Neural crest cell (in vitro differentiated cells): ENCODE measurements around the gene PIK3C2G. TPM values are rescaled to one million over a fixed set of nuclear protein-coding genes. Genes with fewer than 3 reads are reported as not detected.

Source experiments
- DNase-seq: peaks from one replicate; pipeline ENCODE4 v3.0.0; 2021; ENCODE audit warnings: low read depth, mixed read lengths, low spot score
- H3K27ac Mint-ChIP-seq: one replicate; pipeline ENCODE4 v1.8.0; 2021; ENCODE audit warnings: mild to moderate bottlenecking, mixed read lengths; ENCODE audit not compliant: unreplicated experiment
- H3K27me3 Mint-ChIP-seq: 2 replicates; pipeline ENCODE4 v1.8.0; 2021; ENCODE audit warnings: low read depth, mild to moderate bottlenecking, mixed read lengths
- H3K36me3 Mint-ChIP-seq: 2 replicates; pipeline ENCODE4 v1.8.0; 2021; ENCODE audit warnings: low read depth, mild to moderate bottlenecking, mixed read lengths
- H3K4me1 Mint-ChIP-seq: 2 replicates; pipeline ENCODE4 v1.8.0; 2021; ENCODE audit warnings: mixed read lengths
- H3K4me3 Mint-ChIP-seq: one replicate; pipeline ENCODE4 v1.8.0; 2021; ENCODE audit warnings: mild to moderate bottlenecking, mixed read lengths
- H3K9me3 Mint-ChIP-seq: 2 replicates; pipeline ENCODE4 v1.8.0; 2021; ENCODE audit warnings: mixed read lengths
- total RNA-seq: library from RNA; stranded (reverse); gene quantifications from 2 replicates; pipeline ENCODE4 v1.2.1, GENCODE V29; 2021
- TF ChIP-seq, protein P1 (sequence below): fragments of 200-600 bp; sonication (generic); conservative IDR thresholded peaks from 2 replicates; pipeline ENCODE4 v1.5.0; 2021; ENCODE audit warnings: antibody characterized with exemption, mild to moderate bottlenecking

Gene PIK3C2G
- total RNA-seq, 1 donor from 2014 or later = not detected

GRCh38 chr12:18431771-18432170 is 170.5 kb downstream of the PIK3C2G start:
- no peak for DNase-seq
- peaks cover 4% of the 10 kb centered on the region for H3K4me1 Mint-ChIP-seq
- H3K4me3 Mint-ChIP-seq = no peak overlapping the region
- H3K9me3 Mint-ChIP-seq = no peaks in the 10 kb centered on the region
- no peaks in the 10 kb centered on the region for H3K27me3 Mint-ChIP-seq
- H3K27ac Mint-ChIP-seq = no peak overlapping the region
- H3K36me3 Mint-ChIP-seq = no peaks in the 10 kb centered on the region
- TF ChIP-seq, protein P1, sequence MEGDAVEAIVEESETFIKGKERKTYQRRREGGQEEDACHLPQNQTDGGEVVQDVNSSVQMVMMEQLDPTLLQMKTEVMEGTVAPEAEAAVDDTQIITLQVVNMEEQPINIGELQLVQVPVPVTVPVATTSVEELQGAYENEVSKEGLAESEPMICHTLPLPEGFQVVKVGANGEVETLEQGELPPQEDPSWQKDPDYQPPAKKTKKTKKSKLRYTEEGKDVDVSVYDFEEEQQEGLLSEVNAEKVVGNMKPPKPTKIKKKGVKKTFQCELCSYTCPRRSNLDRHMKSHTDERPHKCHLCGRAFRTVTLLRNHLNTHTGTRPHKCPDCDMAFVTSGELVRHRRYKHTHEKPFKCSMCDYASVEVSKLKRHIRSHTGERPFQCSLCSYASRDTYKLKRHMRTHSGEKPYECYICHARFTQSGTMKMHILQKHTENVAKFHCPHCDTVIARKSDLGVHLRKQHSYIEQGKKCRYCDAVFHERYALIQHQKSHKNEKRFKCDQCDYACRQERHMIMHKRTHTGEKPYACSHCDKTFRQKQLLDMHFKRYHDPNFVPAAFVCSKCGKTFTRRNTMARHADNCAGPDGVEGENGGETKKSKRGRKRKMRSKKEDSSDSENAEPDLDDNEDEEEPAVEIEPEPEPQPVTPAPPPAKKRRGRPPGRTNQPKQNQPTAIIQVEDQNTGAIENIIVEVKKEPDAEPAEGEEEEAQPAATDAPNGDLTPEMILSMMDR = no peak

DNA sequence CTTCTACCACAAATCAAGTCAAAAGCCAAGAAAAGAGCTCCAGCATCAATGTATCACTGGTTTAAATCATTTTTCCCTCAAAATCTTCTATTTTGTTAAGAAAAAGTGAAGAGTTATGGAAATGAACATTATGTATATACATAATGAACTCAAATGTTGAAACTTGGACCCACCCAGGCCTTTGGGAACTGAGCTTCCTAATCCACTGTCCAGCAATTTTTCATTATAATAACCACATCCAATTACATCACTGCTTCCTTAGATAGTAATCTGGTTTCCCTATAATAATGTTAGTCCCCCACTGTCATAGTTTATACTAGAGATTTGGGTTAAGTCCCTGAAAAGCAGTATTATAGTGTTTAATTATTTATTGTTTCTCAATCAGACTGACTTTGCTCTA is 170.9 kb downstream of the PIK3C2G start:
- no peak for DNase-seq
- TF ChIP-seq, protein P1 = no peak
- Mint-ChIP-seq H3K4me1 (peaks cover 4% of the 10 kb centered on the region), H3K36me3 (no peaks in the 10 kb centered on the region), H3K27ac (no peak overlapping the region), H3K4me3 (no peak overlapping the region), H3K9me3 (no peaks in the 10 kb centered on the region), H3K27me3 (no peaks in the 10 kb centered on the region)

DNA sequence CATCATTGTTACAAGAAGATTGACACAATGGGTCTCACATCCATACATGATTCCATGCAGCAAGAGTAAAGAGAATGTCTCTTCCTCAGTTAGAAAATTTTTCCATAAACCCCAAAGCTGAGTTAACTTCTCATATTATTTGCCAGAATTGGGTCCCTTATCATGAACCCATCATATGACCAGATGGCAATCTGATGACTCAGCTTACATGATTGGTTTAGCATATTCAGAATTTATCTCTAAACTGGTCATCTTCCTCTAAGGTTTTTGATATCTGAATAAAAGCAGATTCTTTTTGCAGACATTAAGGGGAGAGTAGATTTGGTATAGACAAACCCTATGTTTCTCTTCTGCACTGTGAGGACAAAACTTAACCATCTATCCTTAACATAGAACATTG is 174.9 kb downstream of the PIK3C2G start:
- Mint-ChIP-seq H3K36me3 (no peaks in the 10 kb centered on the region), H3K27me3 (no peaks in the 10 kb centered on the region), H3K4me3 (no peak overlapping the region), H3K9me3 (no peaks in the 10 kb centered on the region), H3K27ac (no peak overlapping the region), H3K4me1 (no peaks in the 10 kb centered on the region)
- TF ChIP-seq, protein P1 = no peak
- DNase-seq = no peak

- Mint-ChIP-seq H3K27ac (no peak overlapping the region), H3K9me3 (no peaks in the 10 kb centered on the region), H3K27me3 (no peaks in the 10 kb centered on the region), H3K36me3 (no peaks in the 10 kb centered on the region), H3K4me3 (no peak overlapping the region), H3K4me1 (no peaks in the 10 kb centered on the region)
- DNase-seq = no peak
- TF ChIP-seq, protein P1 = no peak
Observed at GRCh38 chr12:18439541-18439940, 178.2 kb downstream of the PIK3C2G start.

- Mint-ChIP-seq H3K27ac (no peak overlapping the region), H3K4me3 (no peak overlapping the region), H3K36me3 (no peaks in the 10 kb centered on the region), H3K9me3 (no peaks in the 10 kb centered on the region), H3K4me1 (no peaks in the 10 kb centered on the region), H3K27me3 (no peaks in the 10 kb centered on the region)
- no peak for DNase-seq
- TF ChIP-seq, protein P1 = no peak
Observed at GRCh38 chr12:18443768-18444437, 182.6 kb downstream of the PIK3C2G start.
